Stimulated activated CD8-positive, alpha-beta memory T cell treated with anti-CD3 and anti-CD28 coated beads, Interleukin-15, amount 100 ng/mL, for 1 hour (primary cell): ENCODE measurements around the gene MTARC2.

Experiments
- DNase-seq: peaks from one replicate; pipeline ENCODE4 v3.0.0-alpha.2; 2020; ENCODE audit warnings: low read depth

MTARC2 gene

DNA sequence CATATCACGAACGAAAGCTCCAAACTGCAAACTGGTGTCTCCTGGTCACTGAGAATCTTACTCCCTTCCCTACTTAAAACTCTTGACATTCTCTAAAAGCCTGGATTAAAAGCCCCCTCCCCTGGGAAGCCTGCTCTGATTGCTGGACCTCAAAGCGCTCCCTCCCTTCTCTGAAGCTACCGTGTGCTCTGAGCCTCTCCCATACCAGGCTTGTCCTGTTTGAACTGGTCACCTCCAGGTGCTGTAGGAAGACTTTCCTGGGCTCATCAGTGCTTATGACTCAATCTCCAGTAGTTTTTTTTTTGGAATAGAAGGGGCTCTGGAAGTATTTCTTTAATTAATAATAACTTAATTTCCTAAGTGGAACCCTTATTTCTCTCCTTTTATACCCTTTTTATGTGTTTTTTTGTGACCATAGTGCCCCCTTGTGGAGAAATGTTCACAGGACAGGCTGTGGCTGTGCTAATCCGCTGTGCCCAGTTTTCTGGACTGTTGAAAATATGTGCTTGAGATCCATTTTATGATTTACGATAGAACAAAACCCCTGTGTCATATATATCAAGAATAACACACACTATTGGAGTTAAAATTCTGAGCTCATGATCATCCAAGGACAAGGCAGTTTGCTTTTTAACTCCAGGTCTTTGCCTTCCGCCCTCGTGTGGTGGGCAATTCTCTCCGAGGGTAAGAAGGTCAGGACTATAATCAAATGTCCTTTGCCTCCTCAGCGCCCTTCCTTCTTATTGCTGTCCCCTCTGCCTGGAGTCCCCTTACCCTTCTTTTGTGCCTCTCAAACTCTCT lies 55.5 kb downstream of the MTARC2 start:
- DNase-seq: no peak

DNA sequence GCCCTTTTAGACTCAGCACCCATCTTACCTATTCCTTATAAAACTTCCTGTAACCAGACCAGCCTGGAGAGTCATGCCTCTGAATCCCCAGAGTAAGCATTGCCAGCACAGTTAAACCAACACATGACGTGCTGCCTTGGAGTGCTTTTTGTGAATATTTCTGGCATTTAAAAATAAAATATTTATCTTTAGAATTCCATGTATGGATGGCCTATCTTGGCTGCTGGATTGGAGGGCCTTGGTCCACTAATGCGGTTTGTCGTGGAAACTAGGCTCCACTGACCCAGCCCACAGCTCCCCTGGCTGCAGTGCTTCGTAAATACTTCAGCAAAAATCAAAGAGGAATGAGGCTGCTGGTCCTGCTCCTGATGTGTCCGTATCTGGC lies 56.1 kb downstream of the MTARC2 start:
- no peak for DNase-seq

DNA sequence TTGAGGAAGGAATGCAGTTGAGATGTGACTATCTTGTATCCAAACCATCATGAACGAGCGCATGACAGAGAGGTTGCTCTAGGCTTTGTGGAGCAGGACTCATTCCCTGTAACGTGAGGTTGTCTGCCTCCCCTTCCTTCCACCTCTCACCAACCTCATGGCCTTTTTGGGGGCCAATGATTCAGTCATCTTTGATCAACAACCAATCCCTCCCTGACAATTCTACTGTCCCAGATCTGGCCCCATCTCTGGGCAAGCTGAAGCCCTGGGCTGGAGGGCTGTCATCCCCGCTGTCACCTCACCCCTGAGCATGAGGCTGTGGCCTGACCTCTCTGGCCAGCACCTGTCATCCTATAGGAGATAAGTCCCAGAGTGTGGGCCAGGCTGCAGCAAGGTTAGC lies 58.3 kb downstream of the MTARC2 start:
- no peak for DNase-seq

DNA sequence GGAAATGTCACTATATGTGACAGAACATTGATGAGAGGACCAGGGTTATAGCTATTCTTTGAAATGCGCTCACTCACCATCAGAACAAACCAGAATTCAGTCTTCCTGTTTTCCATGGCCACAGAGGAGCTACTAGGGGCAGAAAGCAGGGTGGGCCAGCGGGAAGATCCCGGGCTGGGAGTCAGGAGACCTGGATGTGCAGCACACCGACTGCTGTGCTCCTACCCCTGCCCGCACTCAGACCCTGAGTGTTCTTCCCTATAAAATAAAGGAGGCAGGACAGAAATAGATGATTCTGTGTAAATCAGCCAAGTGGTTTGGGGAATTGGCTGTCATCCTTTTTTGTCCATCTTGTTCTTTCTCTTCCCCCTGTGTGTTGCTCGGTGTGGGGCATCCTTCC lies 59.6 kb downstream of the MTARC2 start:
- no peak for DNase-seq

DNA sequence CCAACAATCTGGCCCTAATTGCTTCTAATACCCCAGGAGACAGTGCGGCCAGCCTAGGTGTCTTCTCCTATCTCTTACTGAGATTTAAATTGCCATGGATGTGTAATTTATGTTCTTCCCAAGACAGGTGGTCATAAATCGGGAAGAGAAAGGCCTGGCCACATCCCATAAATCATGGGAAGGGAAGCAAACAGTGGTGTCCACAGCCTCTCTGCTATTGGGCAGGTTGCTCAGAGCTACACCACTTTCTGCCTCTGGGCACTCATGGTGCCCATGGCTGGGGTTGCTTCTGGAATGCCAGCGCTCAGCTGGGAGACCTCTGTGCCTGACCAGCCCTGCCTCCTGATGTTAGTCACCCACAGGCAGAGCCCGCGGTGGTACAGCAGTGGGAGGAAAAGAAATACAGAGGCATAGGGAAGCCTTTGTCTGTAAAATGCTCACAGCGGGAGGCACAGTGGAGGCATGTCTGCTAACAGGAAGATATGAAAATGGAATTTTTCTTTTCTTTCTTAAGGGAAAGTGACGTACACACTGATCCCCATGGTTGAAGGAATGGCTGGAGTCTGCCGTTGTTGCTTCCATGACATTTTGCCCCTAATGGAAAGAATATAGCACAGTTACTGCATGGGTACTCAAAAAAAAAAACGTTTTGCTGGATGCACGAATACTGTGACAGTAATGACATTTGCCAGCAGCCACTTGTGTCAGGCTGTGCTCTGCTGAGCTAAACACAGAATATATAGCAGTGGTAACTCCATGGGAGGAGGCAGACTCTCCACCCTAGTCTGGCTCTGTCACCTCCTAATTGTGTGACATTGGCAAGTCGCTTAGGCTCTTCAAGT lies 60.4 kb downstream of the MTARC2 start:
- no peak for DNase-seq

DNA sequence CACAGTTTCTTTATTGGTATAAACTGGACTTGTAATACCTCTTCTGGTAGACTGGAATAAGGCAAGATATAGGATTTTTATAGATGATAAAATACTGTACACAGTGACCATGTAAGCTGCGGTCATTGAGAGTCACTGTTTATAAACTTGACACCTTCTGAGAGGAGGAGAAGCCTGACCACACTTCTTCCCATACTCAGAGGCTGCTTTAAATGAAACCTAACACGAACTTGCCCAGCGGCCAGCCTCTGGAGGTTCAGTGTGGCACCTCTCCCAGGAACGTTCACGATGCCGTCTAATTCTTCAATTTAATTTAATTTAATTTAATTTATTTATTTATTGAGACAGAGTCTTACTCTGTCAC lies 61.0 kb downstream of the MTARC2 start:
- DNase-seq: no peak

DNA sequence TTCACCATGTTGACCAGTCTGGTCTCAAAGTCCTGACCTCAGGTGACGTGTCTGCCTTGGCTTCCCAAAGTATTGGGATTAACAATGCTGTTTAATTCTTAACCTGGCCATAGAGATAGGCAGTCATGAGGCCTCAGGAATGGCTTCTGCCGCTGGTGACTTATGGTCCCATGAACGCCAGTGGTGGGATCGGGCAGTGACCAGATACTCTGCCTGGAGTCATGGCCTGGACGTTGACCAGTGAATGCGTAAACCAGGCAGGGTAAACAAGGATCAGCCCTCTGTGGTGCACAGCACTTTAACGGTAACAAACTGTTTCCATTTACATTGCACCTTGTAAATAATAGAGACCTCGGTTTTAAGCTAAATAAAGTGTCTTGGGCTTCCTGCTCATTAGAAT lies 61.6 kb downstream of the MTARC2 start:
- DNase-seq: no peak

DNA sequence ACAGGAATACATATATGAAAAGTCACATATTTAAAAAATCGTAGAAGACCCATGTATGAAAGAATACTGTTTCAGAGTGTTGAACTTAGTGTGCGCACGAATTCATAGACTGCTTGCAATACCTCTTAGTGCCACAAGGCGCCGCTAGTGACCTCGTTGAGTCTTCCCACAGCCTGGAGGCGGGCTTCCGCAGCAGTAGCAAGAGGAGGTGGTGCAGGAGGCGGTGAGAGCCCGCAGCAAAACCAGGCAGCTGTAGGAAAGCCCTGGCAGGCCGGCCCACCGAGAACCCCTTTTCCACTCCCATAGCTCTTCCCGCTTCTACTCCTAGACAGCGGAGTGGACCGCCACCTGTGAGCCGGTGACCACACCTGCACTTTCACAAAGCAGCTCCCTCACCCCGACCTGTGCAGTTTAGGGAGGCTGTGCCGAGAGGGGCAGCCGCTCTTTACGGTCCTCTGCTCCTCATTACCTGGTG lies 62.1 kb downstream of the MTARC2 start:
- peak; percentile 20 for DNase-seq

DNA sequence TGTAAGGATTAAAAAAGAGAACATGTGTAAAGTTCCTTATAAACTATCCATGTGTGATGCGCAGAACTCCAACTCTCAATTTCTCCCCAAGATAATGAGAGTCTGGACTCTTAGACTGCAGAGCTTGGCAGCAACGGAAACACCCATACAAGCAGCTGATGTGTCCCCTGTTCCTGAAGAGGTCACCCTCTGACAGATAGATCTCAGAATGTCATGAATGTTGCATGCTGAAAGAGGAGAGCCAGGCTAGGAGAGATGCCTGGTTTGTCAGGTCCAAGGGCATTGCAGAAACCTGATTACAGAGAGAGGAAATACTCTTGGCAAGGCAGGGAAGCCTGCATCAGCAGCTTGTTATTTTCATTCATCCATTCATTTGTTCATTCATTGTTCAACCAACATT lies 62.8 kb downstream of the MTARC2 start:
- DNase-seq: no peak

DNA sequence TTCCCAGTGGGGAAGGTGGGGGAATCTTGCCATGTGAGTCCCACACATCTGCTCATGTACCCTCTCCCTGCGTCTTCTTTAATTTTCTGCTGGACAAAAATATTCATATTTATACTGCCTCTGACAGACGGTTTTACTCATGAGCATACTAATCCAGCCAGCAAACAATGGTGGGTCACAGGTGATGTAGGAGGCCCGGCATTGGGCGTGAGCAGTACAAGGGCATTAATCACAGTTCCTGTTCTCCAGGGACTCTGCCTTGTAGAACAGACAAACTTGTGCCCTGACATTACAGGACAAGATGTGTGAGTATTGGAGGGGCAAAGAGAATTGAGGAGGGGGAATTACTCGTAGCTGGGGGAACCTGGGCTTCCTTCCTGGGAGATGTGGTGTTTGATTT lies 63.6 kb downstream of the MTARC2 start:
- no peak for DNase-seq

DNA sequence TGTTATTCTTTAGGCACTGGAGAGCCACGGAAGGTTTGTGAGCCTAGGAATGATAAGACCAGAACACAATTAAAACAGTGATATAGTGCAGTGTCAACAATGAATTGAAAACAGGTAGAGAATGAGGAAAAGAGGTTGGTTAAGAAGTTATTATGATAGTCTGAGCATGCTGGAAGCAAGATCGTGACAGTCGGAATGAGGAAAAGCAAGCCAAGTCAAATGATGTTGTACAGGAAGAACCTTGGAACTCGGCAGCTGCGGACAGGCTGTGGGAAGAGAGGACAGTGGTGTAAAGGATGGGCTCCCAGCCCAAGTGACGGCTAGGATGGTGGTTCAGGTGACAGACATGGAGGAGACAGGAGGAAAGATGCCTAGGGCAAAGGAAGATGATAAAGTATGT lies 64.2 kb downstream of the MTARC2 start:
- no peak for DNase-seq

DNA sequence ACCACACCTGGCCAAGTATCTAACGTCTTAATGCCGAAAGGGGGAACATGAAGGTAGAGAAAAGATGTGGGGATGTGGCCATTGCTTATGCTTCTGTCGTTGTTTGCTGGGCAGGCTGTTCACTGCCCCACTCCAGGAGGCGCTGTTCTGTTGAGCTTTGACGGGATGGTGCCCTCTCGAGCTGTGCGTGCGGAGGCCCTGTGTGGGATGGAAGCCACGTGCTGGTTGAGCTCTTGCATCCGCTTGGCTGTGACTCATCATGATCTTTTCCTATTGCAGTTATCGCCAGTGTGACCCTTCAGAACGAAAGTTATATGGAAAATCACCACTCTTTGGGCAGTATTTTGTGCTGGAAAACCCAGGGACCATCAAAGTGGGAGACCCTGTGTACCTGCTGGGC lies 64.9 kb downstream of the MTARC2 start:
- DNase-seq: no peak

DNA sequence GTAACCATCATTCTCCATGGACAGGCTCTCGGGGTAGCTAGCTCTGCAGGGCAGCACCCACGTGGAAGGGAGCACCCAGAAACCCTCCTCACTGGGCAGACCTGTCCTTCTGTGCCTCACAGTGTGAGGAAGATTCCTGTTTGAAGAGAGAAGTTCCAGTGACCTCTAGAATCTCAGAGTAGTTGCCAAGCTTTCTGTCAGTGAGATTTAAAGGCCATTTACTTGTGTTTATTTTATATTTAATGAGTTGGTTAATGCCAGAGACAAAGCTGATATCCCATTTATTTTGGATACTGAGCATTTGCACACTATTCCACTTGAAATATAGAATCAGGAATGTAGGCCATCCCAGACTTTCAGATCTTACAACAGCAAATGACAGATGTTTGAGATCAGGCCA lies 67.3 kb downstream of the MTARC2 start:
- no peak for DNase-seq

DNA sequence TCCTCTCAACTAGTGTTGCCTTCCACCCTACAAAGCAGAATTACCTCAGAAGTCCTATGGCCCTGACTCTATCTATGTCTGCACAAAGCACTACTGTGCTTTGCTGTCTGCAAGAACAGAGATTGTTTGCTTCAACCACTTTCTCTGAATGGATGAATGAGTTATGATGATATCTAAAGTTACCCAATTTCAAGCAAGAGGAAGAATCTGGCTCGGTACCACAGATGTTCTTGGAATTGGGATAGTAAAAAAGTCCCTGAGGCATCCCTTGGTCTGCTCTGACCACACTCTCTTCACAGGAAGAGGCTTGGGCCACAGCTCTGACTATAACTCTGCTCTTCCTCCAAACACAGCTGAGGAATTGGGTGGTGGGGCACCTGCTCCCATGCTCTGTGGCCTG lies 69.8 kb downstream of the MTARC2 start:
- no peak for DNase-seq

DNA sequence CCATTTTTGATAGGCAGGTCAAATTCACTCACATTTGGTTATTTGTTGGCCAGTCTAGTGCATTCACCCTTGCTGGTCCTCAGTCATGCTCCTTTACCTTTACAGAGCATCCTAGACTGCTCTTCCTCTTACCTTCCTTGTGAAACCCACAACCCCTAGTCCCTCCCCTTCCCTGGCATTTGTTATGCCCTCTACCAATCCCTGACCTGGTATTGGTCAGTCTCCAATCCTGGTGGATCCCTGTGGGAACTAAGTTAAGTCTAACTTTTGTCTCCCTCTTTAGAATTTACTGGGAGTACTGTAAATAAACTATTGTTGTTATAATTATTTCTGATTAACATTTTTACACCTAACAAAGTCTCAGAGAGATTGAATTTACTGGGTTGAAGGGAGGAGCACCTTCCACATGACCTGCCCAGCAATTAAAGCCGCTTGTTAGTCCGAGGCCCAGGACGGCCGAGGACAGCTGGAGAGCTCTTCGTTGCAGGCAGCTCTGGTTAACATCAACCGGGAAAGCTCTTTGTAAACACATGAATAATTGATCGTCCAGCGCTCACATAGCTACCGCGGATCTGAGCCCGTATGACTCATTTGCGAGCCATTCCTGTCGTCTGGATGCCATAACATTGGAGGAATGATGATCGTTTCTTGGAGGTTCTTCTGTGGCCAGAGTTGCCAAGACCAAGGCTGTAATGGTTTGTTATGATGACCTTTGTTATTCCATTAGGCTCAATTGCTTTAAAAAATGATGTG lies 70.5 kb downstream of the MTARC2 start:
- no peak for DNase-seq

DNA sequence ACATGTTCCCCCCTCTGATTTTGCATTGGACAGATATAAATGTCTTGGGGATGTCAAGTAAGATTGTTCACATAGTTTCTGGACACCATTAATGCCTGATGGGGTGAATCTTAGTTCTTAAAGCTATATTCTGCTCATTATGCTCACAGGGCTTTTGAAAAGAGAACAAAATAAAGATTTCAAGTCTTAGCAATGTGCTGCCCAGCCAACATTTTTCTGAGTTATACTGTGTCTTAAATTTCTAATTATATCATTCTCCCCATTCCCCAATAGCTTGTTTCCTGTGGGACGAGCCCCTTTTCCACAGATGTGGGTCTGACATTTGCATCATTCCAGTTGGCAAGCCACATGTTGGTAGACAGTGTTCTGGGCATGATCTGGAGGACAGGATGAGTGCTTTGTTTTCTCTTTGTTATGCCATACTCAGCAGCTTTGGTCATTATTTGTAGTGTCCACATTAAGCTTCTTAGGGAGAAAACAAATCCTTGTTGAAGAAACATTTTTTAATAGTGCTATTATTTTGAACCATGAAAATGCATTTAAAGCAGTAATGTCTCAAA lies 71.4 kb downstream of the MTARC2 start:
- DNase-seq: no peak

DNA sequence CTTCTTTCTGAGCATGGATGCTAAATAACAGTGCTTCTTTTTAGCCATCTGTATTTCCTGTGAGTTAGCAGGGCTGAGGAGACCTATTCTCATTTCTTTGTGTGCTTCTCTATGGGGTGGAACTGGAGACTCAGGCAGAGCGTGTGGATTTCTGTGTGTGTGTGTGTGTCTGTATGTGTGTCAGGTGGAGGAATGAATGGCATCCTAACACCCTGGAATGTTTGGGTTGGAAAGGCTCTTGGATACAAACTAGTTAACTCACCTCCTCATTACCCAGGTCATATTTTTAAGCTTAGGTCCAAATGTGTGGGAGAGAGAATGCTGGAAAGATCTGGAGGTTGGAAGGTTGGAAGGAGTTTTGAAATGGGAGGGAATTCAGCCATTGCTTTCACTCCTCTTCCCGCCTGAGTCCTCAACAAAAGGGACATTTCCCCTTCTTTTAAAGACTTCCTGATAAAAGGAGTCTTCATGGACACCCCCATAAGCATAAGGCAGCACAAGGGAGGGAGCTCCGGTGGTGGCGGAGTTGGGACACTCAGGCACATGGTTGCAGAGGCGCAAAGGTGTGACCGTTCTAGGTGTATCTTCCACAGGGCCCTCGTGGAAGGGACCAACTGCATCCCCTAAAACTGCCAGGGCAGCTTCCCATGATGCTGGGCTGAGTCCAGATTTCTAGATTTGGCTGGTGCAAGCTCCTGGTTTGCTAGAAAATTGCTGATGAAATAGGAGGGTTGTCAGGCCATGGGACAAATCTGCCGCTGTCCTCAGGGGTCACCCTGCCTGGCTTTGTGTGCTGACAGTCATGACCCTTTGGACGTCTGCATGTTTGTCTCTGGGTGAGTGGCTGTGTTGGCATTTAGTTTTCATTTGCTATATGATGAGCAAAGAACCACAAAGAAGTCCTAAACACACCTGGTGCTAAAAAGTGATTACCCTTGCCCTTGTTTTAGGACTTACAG lies 76.2 kb downstream of the MTARC2 start:
- DNase-seq: no peak

DNA sequence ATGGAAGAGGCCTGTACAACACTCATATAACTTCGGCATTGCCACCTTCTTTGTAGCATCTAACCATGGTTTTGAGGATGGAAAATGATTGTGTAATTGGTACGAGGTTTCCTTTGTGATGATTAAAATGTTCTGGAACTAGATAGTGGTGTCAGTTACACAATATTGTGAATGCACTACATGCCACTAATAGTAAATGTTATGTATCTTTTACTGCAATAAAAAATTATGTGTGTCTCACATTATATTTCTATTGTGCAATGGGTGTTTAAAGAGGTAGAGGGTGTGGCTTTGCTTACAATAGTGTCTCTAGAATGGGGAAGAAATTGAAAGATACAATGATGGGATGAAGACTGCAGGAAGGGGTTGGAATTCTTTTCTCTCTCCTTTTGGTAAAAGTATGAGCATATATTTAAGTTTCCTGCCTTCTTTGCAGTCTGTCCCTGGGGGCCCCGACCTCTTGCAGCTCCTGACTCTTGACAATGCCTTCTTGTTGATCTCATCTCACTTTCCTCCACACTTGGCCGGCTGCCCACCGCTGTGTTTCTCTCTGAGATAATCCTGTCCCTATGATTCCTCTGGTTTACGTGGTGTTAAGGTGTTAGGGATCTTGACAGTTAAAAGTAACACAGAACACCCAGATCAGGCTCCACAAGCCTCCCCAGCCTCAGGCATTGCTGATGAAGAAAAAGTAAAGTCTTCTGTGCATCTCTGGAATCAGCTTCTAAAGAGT lies 77.9 kb downstream of the MTARC2 start:
- DNase-seq: no peak

DNA sequence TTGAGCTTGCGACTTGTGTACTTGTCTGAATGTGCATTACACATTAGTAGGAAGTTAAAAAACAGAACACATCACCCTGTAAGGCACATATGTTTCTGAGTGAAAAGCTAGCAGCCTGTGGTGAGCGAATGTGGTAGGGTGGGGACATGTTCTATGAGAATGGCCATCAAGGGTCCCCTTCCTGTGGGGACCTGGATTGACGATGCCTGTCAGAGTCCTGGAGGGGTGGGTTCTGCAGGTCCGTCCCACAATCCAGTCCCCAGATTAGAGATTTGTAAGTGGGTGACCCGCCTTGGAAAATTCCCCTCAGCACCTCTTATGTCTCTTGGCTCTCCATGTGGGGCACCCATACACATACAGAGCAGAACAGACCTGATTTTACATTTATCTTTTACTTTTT lies 78.6 kb downstream of the MTARC2 start:
- no peak for DNase-seq

DNA sequence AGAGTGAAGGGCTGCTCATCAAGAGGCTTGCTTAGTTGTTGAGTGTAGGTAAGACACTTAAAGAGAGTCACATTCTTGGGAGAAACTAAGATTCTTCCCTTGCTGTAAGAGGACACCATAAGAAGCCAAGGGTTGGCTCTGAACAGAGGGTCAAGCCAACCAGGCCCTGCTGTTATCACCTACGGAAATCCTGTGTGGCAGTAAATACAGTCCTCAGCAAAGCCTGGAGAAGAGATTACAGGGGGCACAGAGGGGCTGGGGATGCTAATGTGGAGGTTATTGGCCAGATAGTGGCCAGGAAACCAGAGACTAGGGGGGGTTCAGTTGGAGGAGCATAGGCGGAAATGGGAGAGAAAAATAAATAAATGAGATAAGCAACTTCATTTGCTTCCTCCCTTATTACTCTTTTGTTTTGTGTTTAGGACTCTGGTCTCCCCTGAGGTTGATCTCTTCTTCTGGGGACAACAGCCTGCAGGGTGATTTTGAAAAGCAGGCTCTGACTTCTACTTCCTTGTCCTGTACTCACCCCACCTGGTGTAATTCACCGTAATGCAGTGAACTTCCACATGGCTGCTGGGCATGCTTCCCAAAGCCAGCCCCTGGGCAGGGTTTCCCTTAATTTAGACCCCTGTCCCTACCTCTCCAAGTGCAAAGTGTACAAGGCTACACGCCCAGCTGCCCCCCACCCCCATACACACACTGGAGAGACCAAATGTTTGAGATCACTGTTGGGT lies 79.5 kb downstream of the MTARC2 start:
- no peak for DNase-seq
